Mucosa of stomach (tissue), 1 donor: ENCODE data around the gene ENDOV.
A peak's percentile ranks its signal among the peaks of the same experiment; 100 is the strongest.

Source experiments
- H3K27me3 ChIP-seq: one replicate; pipeline ENCODE4 v1.7.0; 2013; ENCODE audit warnings: mild to moderate bottlenecking, low read length; ENCODE audit not compliant: control insufficient read depth, insufficient read depth
- H3K36me3 ChIP-seq: one replicate; pipeline ENCODE4 v1.7.0; 2013; ENCODE audit warnings: low read length; ENCODE audit not compliant: control insufficient read depth, insufficient read depth
- H3K4me1 ChIP-seq: one replicate; pipeline ENCODE4 v1.7.0; 2013; ENCODE audit warnings: mild to moderate bottlenecking, low read length; ENCODE audit not compliant: control insufficient read depth, insufficient read depth
- H3K4me3 ChIP-seq: one replicate; pipeline ENCODE4 v1.7.0; 2013; ENCODE audit warnings: low read length
- H3K9ac ChIP-seq: one replicate; pipeline ENCODE4 v1.7.0; 2013; ENCODE audit warnings: mild to moderate bottlenecking, low read length, moderate library complexity
- H3K9me3 ChIP-seq: one replicate; pipeline ENCODE4 v1.7.0; 2013; ENCODE audit warnings: mild to moderate bottlenecking, low read length, moderate library complexity; ENCODE audit not compliant: control insufficient read depth
- donor health status: Pancreatic carcinoma.

The ENDOV gene

DNA sequence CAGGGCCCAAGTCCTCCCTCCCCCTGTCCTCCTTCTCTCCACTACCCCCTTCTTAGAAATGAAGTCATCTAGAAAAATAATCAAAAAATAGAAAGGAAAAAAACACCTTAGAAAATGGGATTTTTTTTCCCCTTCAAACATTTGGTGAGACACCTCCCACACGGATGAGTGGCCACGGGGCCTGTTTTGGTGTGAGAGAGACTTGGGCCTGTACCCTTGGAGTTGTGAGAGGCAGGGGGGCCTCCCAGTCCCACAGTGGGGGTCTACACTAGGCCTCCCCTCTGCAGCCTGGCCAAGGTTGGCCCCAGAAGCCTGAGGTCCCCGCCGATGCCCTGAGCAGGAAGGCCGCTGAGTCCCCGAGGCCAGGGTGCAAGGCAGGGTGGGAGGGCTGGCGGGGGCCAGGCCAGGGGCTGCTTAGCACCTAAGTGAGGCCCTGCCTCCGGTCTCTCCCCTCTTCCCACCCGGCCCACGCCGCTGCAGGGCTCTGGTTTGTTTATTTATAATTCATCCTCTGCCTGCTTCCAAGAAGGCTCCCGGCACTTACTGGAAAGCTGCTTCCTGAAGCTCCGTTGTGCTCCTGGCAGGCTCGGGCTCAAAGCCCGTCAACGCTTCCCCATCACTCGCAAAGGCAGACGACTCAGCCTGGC is 35.1 kb downstream of the ENDOV start:
- Histone ChIP-seq H3K9ac (no peak overlapping the region), H3K4me3 (no peak overlapping the region)

GRCh38 chr17:80451104-80451775 is 36.3 kb downstream of the ENDOV start:
- Histone ChIP-seq H3K4me3 (no peak overlapping the region), H3K4me1 (peaks cover 10% of the 10 kb centered on the region), H3K9me3 (no peaks in the 10 kb centered on the region), H3K27me3 (no peaks in the 10 kb centered on the region), H3K9ac (no peak overlapping the region), H3K36me3 (no peaks in the 10 kb centered on the region)

More for the DNA sequence above, 35.1 kb downstream of the ENDOV start:
- Histone ChIP-seq H3K4me1 (peaks cover 10% of the 10 kb centered on the region), H3K27me3 (no peaks in the 10 kb centered on the region), H3K9me3 (no peaks in the 10 kb centered on the region), H3K36me3 (no peaks in the 10 kb centered on the region)

DNA sequence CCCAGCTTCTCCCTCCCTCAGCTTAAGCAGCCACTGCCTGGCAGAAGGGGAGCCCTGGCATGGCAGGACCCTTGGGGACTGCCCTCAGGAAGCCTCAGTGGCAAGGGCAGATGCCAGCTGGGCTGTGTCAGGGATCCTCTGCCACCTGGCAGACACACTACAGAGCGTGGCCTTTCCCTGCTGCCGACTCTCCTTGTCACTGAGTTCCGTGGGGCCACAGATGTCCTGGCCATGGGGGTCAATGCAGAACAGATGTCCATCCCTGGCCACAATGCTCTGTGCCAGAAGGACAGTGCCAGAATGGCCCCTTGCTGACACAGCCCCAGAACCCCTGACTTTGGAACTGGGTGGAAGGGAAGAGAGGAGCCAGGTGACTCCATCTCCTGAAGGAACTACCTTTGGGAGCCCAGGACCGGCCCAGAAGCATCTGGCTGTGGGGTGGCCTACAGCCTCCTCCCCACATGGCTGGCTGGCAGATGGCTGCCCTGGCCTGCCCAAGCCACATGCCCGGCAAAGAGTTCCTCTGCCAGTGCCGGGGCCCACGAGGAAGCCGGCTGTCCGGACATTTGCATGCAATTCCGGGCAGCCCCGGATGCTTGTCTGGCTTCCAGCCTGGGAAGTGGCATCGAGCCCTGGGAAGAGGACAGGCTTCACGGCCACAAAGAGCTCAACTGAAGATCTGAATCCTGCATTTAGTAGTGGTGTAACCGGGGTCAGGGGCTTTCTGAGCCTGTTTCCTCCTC is 37.4 kb downstream of the ENDOV start:
- peaks cover 10% of the 10 kb centered on the region for H3K4me1 ChIP-seq
- no peaks in the 10 kb centered on the region for H3K9me3 ChIP-seq
- no peaks in the 10 kb centered on the region for H3K36me3 ChIP-seq
- no peak overlapping the region for H3K9ac ChIP-seq
- no peak overlapping the region for H3K4me3 ChIP-seq
- no peaks in the 10 kb centered on the region for H3K27me3 ChIP-seq

DNA sequence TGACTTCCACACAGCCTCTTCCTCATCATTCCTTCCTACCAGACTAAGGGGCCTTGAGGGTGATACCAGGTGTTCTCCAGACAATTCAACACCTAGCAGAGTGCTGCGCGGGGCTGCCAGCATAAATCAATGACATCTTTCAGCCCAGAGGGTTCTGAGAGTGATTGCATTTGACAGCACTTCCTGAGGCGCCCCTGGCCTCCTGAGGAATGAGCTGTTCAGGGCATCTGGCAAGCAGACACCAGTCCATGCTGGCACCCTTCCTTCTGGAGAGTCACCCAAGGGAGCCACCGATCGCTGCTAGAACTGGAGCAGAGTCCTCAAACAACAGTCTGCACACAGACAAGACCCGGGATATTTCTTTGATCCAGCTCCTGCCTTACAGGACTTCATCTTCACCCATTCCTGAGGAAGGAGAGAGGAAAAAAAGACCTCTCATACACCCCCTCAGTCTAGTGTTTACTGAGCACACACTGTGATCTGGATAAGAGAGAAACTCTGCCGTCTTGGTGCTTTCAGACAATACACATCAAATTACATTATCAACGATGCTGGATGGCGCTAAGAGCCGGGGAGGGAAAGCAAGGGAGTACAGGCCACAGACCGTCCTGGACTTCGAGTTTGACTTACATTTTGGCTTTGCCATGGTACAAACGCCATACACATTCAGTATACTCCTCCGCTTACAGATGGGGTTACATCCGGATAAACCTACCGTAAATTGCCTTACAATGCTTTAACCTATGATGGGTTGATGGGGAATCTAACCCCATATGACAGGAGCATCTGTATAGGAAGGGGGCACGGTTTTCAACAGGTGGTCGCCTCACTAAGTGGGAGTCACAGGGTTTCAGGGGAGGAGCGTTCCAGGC is 38.4 kb downstream of the ENDOV start:
- H3K4me3 ChIP-seq: no peak overlapping the region
- no peaks in the 10 kb centered on the region for H3K9me3 ChIP-seq
- peaks cover 1% of the 10 kb centered on the region for H3K27me3 ChIP-seq
- peaks cover 10% of the 10 kb centered on the region for H3K4me1 ChIP-seq
- H3K36me3 ChIP-seq: no peaks in the 10 kb centered on the region
- peak overlapping the region; percentile 95 for H3K9ac ChIP-seq

DNA sequence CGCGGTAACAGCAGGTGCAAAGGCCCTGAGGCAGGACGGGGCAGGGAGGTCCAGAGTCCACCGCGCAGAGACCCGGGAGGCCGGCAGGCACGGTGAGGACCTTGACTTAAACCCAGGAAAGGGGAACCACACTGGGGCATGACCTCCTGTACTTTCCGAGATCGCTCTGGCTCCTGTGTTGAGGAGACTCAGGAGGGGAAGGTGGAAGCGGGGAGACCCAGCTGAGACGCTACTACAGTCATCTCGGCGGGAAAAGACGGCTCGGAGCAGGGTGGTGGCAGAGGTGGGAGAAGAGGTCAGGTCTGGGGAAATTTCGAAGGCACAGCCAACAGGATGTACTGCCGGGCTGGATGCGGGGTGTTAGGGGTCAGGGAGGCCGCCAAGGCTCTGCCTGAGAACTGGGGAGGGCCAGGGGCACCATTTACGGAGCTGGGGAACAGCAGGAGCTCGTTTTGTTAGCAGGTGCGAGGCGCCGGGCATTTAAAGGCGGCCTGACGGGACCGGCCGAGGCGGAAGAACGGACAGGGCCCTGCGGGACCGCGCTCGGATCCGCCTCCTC is 39.1 kb downstream of the ENDOV start:
- H3K4me3 ChIP-seq: peak overlapping the region; percentile 48
- H3K36me3 ChIP-seq: no peaks in the 10 kb centered on the region
- H3K27me3 ChIP-seq: peaks cover 4% of the 10 kb centered on the region
- peaks cover 10% of the 10 kb centered on the region for H3K4me1 ChIP-seq
- no peaks in the 10 kb centered on the region for H3K9me3 ChIP-seq
- H3K9ac ChIP-seq: peak overlapping the region; percentile 95

DNA sequence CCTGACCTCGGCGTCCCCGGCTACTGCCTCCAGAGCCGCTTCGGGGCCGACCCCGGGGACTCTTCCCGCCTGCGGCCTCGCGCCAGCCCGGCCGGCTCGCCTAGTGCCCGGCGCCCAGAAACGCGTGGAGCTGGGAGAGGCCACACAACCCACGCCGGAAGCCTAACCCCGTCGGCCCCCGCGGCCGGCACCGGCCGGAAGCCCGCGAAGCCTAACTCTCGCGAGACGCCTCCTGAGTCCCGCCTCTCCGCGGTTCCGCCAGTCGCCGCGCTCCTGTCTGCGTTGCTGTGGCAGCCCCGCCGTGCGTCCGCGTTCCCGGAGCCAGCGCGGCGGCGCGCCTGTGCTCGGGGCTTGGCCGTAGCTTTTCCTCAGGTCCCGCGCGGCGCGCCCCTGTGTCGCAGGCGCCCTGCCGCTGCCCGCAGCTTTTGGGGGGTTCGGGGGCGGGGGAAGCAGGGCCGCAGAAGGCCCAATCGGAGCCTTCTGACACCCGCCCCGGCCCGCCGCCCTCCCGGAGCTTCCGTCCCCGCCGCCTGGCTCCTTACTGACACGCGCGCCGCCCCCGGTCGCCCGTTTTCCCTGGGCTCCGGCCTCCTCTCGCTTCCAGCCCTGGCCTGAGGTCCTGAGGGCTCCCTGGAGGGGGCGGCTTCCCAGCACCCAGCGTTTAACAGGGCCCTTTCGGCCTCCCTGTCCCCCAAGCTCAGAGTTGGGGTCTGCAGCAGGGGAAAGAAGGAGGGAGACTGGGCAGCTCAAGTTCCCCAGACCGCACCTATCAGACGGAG is 39.8 kb downstream of the ENDOV start:
- Histone ChIP-seq H3K36me3 (no peaks in the 10 kb centered on the region), H3K4me1 (peaks cover 10% of the 10 kb centered on the region), H3K4me3 (peak overlapping the region; percentile 76), H3K9me3 (no peaks in the 10 kb centered on the region), H3K9ac (peak overlapping the region; percentile 95), H3K27me3 (peaks cover 4% of the 10 kb centered on the region)

DNA sequence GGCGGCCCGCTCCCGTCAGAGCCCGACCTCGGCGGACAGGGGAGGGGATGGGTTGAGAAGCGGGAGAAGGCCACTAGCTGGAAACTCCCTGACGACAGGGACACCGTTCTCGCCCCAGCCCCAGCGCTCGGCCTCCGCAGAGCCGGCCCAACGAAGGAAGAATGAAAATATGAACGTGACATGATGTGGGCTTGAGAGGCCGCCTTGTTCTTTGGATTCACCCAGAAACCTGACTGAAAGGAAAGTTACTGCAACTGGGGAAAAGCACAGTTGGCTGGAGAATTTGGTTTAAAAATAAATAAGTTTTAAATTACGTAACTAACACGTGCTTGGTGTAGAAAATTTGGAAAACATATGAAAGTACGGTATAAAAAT is 40.4 kb downstream of the ENDOV start:
- Histone ChIP-seq H3K4me3 (peak overlapping the region; percentile 76), H3K27me3 (peaks cover 4% of the 10 kb centered on the region), H3K4me1 (peaks cover 10% of the 10 kb centered on the region), H3K36me3 (no peaks in the 10 kb centered on the region), H3K9ac (peak overlapping the region; percentile 95), H3K9me3 (no peaks in the 10 kb centered on the region)

- Histone ChIP-seq H3K4me1 (peaks cover 10% of the 10 kb centered on the region), H3K27me3 (peaks cover 4% of the 10 kb centered on the region), H3K9me3 (no peaks in the 10 kb centered on the region), H3K9ac (no peak overlapping the region), H3K4me3 (no peak overlapping the region), H3K36me3 (no peaks in the 10 kb centered on the region)
Measured at GRCh38 chr17:80455784-80456183, 40.8 kb downstream of the ENDOV start.

- Histone ChIP-seq H3K9ac (no peak overlapping the region), H3K4me3 (no peak overlapping the region), H3K27me3 (peaks cover 4% of the 10 kb centered on the region), H3K4me1 (peaks cover 10% of the 10 kb centered on the region), H3K36me3 (no peaks in the 10 kb centered on the region), H3K9me3 (no peaks in the 10 kb centered on the region)
Measured at GRCh38 chr17:80456465-80457235, 41.7 kb downstream of the ENDOV start.

DNA sequence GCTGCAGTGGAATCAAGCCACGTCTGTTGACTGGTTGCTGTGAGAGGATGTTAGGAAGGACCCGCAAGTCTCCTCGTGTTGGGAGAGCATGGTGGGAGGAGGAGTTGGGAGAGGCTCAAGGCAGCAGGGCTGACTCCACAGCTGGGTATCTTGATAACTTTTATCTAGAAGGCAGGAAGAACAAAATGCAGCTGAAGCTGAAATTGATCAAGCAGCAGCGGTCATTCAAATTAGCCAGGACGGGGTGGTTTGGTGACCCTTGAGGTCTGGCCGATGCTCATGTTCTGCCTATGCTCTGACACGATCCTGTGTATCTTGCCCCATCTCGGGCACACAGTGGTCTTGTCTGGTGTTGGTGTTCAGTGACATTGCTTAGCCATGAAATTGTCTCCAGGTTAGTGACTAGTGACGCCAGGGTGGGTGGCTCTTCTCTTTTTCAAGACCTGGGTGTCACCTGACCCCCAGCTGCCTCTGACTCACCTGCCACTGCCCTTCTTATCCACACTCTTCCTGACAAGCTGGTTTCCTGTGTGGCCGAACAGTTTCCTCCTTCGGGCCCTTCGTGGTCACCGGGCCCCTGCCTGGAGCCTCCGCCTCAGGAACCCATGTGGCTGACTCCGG is 42.4 kb downstream of the ENDOV start:
- Histone ChIP-seq H3K27me3 (peaks cover 4% of the 10 kb centered on the region), H3K9me3 (no peaks in the 10 kb centered on the region), H3K9ac (no peak overlapping the region), H3K36me3 (no peaks in the 10 kb centered on the region), H3K4me3 (no peak overlapping the region), H3K4me1 (peaks cover 10% of the 10 kb centered on the region)
